CD14-positive monocyte (primary cell): Measurements from ENCODE around the gene ASIC2. TPM values are rescaled to one million over a fixed set of nuclear protein-coding genes. Genes with fewer than 3 reads are reported as not detected.

Experiments used
- DNase-seq, 3 donors: peaks; one replicate each; pipeline ENCODE4 v3.0.0-alpha.2; 2011 to 2022
- H2AFZ ChIP-seq: 2 replicates; pipeline ENCODE4 v1.6.0; 2012; ENCODE audit warnings: mild to moderate bottlenecking, low read depth, low read length, inconsistent platforms; ENCODE audit not compliant: insufficient read depth, poor library complexity, severe bottlenecking
- H3K27ac ChIP-seq, 2 donors: 1 replicate in 1 of 2; 2 replicates in 1 of 2; pipeline ENCODE4 v1.5.1; 2012 to 2013; ENCODE audit warnings: low read length in 2 of 2, control low read depth in 1 of 2, inconsistent platforms in 1 of 2, low read depth in 1 of 2, mild to moderate bottlenecking in 1 of 2
- H3K27me3 ChIP-seq, 2 donors: one replicate each; pipeline versions ENCODE4 v1.6.0 to v1.6.1; 2011 to 2013; ENCODE audit warnings: low read length in 2 of 2; ENCODE audit not compliant: control insufficient read depth in 2 of 2, insufficient read depth in 2 of 2
- H3K36me3 ChIP-seq, 2 donors: replicated peaks in 1 of 2; 1 replicate in 1 of 2; 2 replicates in 1 of 2; pipeline versions ENCODE4 v1.5.1 to v1.6.1; 2012 to 2013; ENCODE audit warnings: low read length in 2 of 2, control low read depth in 1 of 2, inconsistent platforms in 1 of 2, mild to moderate bottlenecking in 1 of 2; ENCODE audit not compliant: insufficient read depth in 2 of 2, control insufficient read depth in 1 of 2
- H3K4me1 ChIP-seq, 2 donors: 1 replicate in 1 of 2; 2 replicates in 1 of 2; pipeline versions ENCODE4 v1.5.1 to v1.6.1; 2012 to 2013; ENCODE audit warnings: low read length in 2 of 2, control low read depth in 1 of 2, inconsistent platforms in 1 of 2, mild to moderate bottlenecking in 1 of 2, moderate library complexity in 1 of 2; ENCODE audit not compliant: insufficient read depth in 2 of 2, control insufficient read depth in 1 of 2
- H3K4me2 ChIP-seq: replicated peaks from 2 replicates; pipeline ENCODE3; 2012; ENCODE audit warnings: low read length, moderate library complexity, mild to moderate bottlenecking; ENCODE audit not compliant: poor library complexity, severe bottlenecking; ENCODE audit errors: extremely low read depth
- H3K4me3 ChIP-seq, 3 experiments: fragments of 200-600 bp in 1 of 3; sonication (generic) in 1 of 3; replicated peaks in 1 of 3; 1 replicate in 2 of 3; 2 replicates in 1 of 3; pipeline ENCODE4 v1.5.1; 2011 to 2013; ENCODE audit warnings: low read length in 3 of 3, mild to moderate bottlenecking in 3 of 3, control low read depth in 2 of 3, low read depth in 2 of 3, inconsistent platforms in 1 of 3, moderate library complexity in 1 of 3
- H3K79me2 ChIP-seq: 2 replicates; pipeline ENCODE4 v1.6.0; 2012; ENCODE audit warnings: mild to moderate bottlenecking, control low read depth, inconsistent platforms, low read length, moderate library complexity; ENCODE audit not compliant: insufficient read depth
- H3K9ac ChIP-seq: 2 replicates; pipeline ENCODE4 v1.6.0; 2017; ENCODE audit warnings: low read length, mild to moderate bottlenecking; ENCODE audit not compliant: insufficient read depth, poor library complexity, severe bottlenecking
- H3K9me3 ChIP-seq, 2 donors: replicated peaks in 1 of 2; 1 replicate in 1 of 2; 2 replicates in 1 of 2; pipeline versions ENCODE4 v1.5.1 to v1.6.1; 2012 to 2013; ENCODE audit warnings: low read length in 2 of 2, control low read depth in 1 of 2; ENCODE audit not compliant: control insufficient read depth in 1 of 2, insufficient read depth in 1 of 2
- H4K20me1 ChIP-seq: 2 replicates; pipeline ENCODE4 v1.6.0; 2012; ENCODE audit warnings: mild to moderate bottlenecking, low read length, control low read depth, moderate library complexity; ENCODE audit not compliant: insufficient read depth
- H3K27ac Mint-ChIP-seq, 7 donors: one replicate each; pipeline ENCODE4 v1.8.0; 2020; ENCODE audit warnings: mild to moderate bottlenecking in 7 of 7, mixed read lengths in 7 of 7, moderate library complexity in 6 of 7, inconsistent platforms in 2 of 7
- H3K27me3 Mint-ChIP-seq, 3 donors: one replicate each; pipeline ENCODE4 v1.8.0; 2021 to 2022; ENCODE audit warnings: low read depth in 3 of 3, mild to moderate bottlenecking in 3 of 3, mixed read lengths in 3 of 3, moderate library complexity in 3 of 3, inconsistent platforms in 1 of 3
- H3K36me3 Mint-ChIP-seq, 2 donors: one replicate each; pipeline ENCODE4 v1.8.0; 2020; ENCODE audit warnings: mixed read lengths in 2 of 2, inconsistent platforms in 1 of 2, mild to moderate bottlenecking in 1 of 2
- H3K4me1 Mint-ChIP-seq: one replicate; pipeline ENCODE4 v1.8.0; 2020; ENCODE audit warnings: mild to moderate bottlenecking, mixed read lengths
- H3K4me3 Mint-ChIP-seq, 2 donors: one replicate each; pipeline ENCODE4 v1.8.0; 2020; ENCODE audit warnings: mild to moderate bottlenecking in 2 of 2, mixed read lengths in 2 of 2, moderate library complexity in 1 of 2
- H3K9me3 Mint-ChIP-seq, 7 donors: one replicate each; pipeline ENCODE4 v1.8.0; 2020 to 2022; ENCODE audit warnings: mixed read lengths in 7 of 7, mild to moderate bottlenecking in 6 of 7, moderate library complexity in 6 of 7, inconsistent platforms in 2 of 7
- CTCF ChIP-seq: fragments of 200-600 bp; IDR thresholded peaks from one replicate; pipeline ENCODE4 v1.8.0; 2022; ENCODE audit warnings: antibody characterized with exemption, mild to moderate bottlenecking
- WGBS: methylation state at CpG from one replicate; pipeline ENCODE4 v1.1.5; 2013; ENCODE audit warnings: missing lambda C conversion rate; ENCODE audit not compliant: insufficient coverage; 5-methylcytosine and 5-hydroxymethylcytosine counted together
- intact Hi-C, 2 donors: fragments of 100-400 bp; cut with micrococcal nuclease; formaldehyde crosslinking; loops; one replicate each; pipeline versions ENCODE4 v1.15.0 to v1.15.1; 2023
- polyA plus RNA-seq, 3 donors: library from polyadenylated mRNA; depleted of rRNA in 1 of 3; unstranded in 2 of 3; stranded (reverse) in 1 of 3; fragments of 300-500 nt in 2 of 3; fragments of >200 nt in 1 of 3; fragmentation: Illumina TruSeq in 2 of 3; gene quantifications; 1 replicate in 2 of 3; 2 replicates in 1 of 3; pipeline ENCODE4 v1.2.3, GENCODE V29; 2012 to 2021

Gene ASIC2
- polyA plus RNA-seq, 3 donors: not detected

- no CpG with 5 or more reads among the region's 2 CpGs for WGBS
- no peaks in the 10 kb centered on the region for H3K4me1 Mint-ChIP-seq
- no peak for DNase-seq
- H3K27ac Mint-ChIP-seq: peak overlapping the region in 1 of 7 donors; percentile 37
- Histone ChIP-seq H2AFZ (no peak overlapping the region), H4K20me1 (no peaks in the 10 kb centered on the region), H3K79me2 (no peaks in the 10 kb centered on the region), H3K36me3 (no peaks in the 10 kb centered on the region), H3K4me1 (no peaks in the 10 kb centered on the region), H3K9ac (no peak overlapping the region), H3K27me3 (no peaks in the 10 kb centered on the region), H3K9me3 (no peaks in the 10 kb centered on the region), H3K4me2 (no peak overlapping the region), H3K27ac (no peak overlapping the region), H3K4me3 (no peak overlapping the region)
- no peak overlapping the region for H3K4me3 Mint-ChIP-seq
- peaks cover 2 to 6% (median 3%) of the 10 kb centered on the region in 3 donors for H3K27me3 Mint-ChIP-seq
- no peaks in the 10 kb centered on the region for H3K36me3 Mint-ChIP-seq
- H3K9me3 Mint-ChIP-seq: peaks cover 0 to 5% (median 0%) of the 10 kb centered on the region in 7 donors
- intact Hi-C loops: no loop called here
- TF ChIP-seq CTCF: no peak
Observed at GRCh38 chr17:33214996-33215395, 78.1 kb downstream of the ASIC2 start.

GRCh38 chr17:33210285-33210684 is 82.8 kb downstream of the ASIC2 start:
- H3K9me3 Mint-ChIP-seq: peaks cover 0 to 10% (median 0%) of the 10 kb centered on the region in 7 donors
- Histone ChIP-seq H3K4me3 (no peak overlapping the region), H3K9me3 (no peaks in the 10 kb centered on the region), H3K36me3 (no peaks in the 10 kb centered on the region), H3K4me2 (no peak overlapping the region), H3K79me2 (no peaks in the 10 kb centered on the region), H3K27ac (no peak overlapping the region), H3K27me3 (no peaks in the 10 kb centered on the region), H3K9ac (no peak overlapping the region), H4K20me1 (no peaks in the 10 kb centered on the region), H3K4me1 (no peaks in the 10 kb centered on the region), H2AFZ (no peak overlapping the region)
- no peak overlapping the region for H3K4me3 Mint-ChIP-seq
- WGBS: 50% methylated on average over 2 of the region's 2 CpGs
- no peak for TF ChIP-seq CTCF
- DNase-seq: no peak
- H3K36me3 Mint-ChIP-seq: no peaks in the 10 kb centered on the region
- H3K27me3 Mint-ChIP-seq: peaks cover 1 to 3% (median 2%) of the 10 kb centered on the region in 3 donors
- H3K4me1 Mint-ChIP-seq: no peaks in the 10 kb centered on the region
- intact Hi-C loops: no loop called here
- H3K27ac Mint-ChIP-seq: no peak overlapping the region
